ENCODE data around the gene KRT8.
"Not testable (repeated sequence)": the region's sequence is repeated elsewhere in the genome, so short reads cannot be mapped to it uniquely, and the experiment has no call there.

KRT8 gene

GRCh38 chr12:52873832-52874572, 30.9 kb downstream of the KRT8 start:
- peak; percentile 18 to 31 for DNase-seq

GRCh38 chr12:52873513-52873831, 31.4 kb downstream of the KRT8 start:
- no peak for DNase-seq

- DNase-seq, result no peak
These were observed 32.1 kb downstream of the KRT8 start for GRCh38 chr12:52872644-52873389.

GRCh38 chr12:52871291-52872039, 33.4 kb downstream of the KRT8 start:
- DNase-seq, result no peak

- DNase-seq, result peak; percentile 23 to 44
These were observed 34.2 kb downstream of the KRT8 start for GRCh38 chr12:52870361-52871290.

GRCh38 chr12:52867642-52868041, 37.2 kb downstream of the KRT8 start:
- peak in 1 of 2 experiments; percentile 3 for DNase-seq

- DNase-seq, result no peak
These were observed 37.7 kb downstream of the KRT8 start for GRCh38 chr12:52867152-52867551.

- DNase-seq, result peak; percentile 33 to 34
These were observed 39.6 kb downstream of the KRT8 start for GRCh38 chr12:52865090-52865944.

GRCh38 chr12:52862023-52862422, 42.9 kb downstream of the KRT8 start:
- no peak for DNase-seq

- DNase-seq, result no peak
These were observed 43.4 kb downstream of the KRT8 start for GRCh38 chr12:52861511-52861910.

- DNase-seq, result no peak
These were observed 44.6 kb downstream of the KRT8 start for GRCh38 chr12:52860102-52860823.

GRCh38 chr12:52857500-52857899, 47.4 kb downstream of the KRT8 start:
- DNase-seq, result no peak

GRCh38 chr12:52856787-52857186, 48.1 kb downstream of the KRT8 start:
- DNase-seq, result no peak

- not testable (repeated sequence) for DNase-seq
These were observed 48.8 kb downstream of the KRT8 start for GRCh38 chr12:52856077-52856476.

- no peak for DNase-seq
These were observed 53.1 kb downstream of the KRT8 start for GRCh38 chr12:52851787-52852186.

- DNase-seq, result no peak
These were observed 54.2 kb downstream of the KRT8 start for GRCh38 chr12:52850681-52851080.

- no peak for DNase-seq
These were observed 55.4 kb downstream of the KRT8 start for GRCh38 chr12:52849511-52849910.

- DNase-seq, result no peak
These were observed 56.1 kb downstream of the KRT8 start, which contains the start of gene KRT78 for GRCh38 chr12:52848661-52849255. TSS of gene KRT78 (minus strand) at chr12:52848994. CDS start at chr12:52848930, 64 bp downstream.

GRCh38 chr12:52847335-52848102, 57.4 kb downstream of the KRT8 start:
- no peak for DNase-seq
